Measurements from ENCODE around the gene NFILZ.

NFILZ gene

DNA sequence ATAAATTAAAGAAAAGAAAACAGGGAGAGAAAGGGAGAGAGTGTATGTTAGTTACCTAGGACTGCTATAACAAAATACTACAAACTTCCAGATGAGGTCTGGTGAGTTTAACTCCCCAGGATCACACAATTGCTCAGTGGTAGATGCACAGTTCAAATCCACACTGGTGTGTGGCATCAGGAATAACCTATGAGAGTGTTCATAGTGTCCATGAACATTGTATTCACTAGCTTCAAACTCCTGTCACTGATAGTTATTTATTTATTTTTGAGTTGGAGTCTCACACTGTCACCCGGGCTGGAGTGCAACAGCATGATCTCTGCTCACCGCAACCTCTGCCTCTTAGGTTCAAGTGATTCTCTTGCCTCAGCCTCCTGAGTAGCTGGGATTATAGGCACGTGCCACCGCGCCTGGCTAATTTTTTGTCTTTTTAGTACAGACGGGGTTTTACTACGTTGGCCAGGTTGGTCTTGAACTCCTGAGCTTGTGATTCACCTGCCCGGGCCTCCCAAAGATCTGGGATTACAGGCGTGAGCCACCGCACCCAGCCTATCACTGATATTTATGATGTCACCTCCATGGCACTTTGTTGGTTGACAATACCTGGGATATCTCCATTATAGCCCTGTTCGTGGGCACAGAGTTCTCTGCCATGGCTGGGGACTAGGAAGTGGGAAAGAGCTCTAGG, at the start of gene NFILZ:
Gene NFILZ, plus strand, starts transcription at position 638 of the 688 bp plus-strand sequence. CDS start 46,133 bp downstream, outside the sequence.
- H3K36me3 ChIP-seq (ENCODE audit: insufficient read depth, insufficient read length, low read length) = no peaks in the 10 kb centered on the region
- H3K4me3 ChIP-seq (ENCODE audit: insufficient read length, low read depth) = no peak within 1 kb of the TSS
- peaks cover 6% of the 10 kb centered on the region for H3K4me1 ChIP-seq (ENCODE audit: insufficient read depth, insufficient read length)
- DNase-seq (ENCODE audit: low read depth, low spot score) = no peak
- no peaks in the 10 kb centered on the region for H3K9me3 ChIP-seq (ENCODE audit: insufficient read depth, low read length)
- H3K9ac ChIP-seq (ENCODE audit: insufficient read length, low read depth) = no peak within 1 kb of the TSS
- no peaks in the 10 kb centered on the region for H3K27me3 ChIP-seq (ENCODE audit: insufficient read depth, insufficient read length)
- TF ChIP-seq YY1 (IDR thresholded peaks at IDR 0.05; ENCODE audit: insufficient read depth, insufficient read length) (no peak), SUZ12 (IDR thresholded peaks at IDR 0.05; ENCODE audit: extremely low read depth, insufficient read depth, insufficient read length) (no peak), ZNF274 (IDR thresholded peaks at IDR 0.05; ENCODE audit: low read depth, low read length) (no peak)

DNA sequence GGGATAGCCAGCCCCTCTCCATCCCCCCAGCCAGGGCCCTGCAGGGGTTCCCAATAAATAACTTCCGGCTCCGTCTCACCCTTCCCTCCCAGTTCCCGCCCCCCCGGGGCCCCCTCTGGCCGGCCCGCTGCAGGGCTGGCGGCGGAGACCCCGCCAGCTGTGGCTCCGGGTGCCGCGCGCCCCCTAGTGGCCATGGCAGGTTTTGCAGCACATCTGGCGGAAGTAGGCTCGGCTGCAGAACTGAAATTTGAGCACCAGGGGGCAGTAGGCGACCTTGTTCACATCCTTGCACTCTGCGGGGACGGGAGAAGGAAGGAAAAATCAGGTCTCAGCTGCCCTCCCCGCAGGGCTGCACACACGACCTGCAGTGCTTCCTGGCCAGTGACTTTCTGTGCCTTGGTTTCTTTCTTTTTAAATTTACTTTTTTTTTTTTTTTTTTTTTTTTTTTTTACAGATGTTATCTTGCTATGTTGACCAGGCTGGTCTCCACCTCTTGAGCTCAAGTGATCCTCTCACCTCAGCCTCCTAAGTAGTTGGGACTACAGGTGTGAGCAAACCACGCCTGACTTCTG, 49.6 kb upstream of the NFILZ start:
- Histone ChIP-seq H3K9me3 (ENCODE audit: insufficient read depth, low read length) (no peaks in the 10 kb centered on the region), H3K4me1 (ENCODE audit: insufficient read depth, insufficient read length) (peaks cover 8% of the 10 kb centered on the region), H3K36me3 (ENCODE audit: insufficient read depth, insufficient read length, low read length) (peaks cover 4% of the 10 kb centered on the region), H3K4me3 (ENCODE audit: insufficient read length, low read depth) (no peak overlapping the region), H3K27me3 (ENCODE audit: insufficient read depth, insufficient read length) (peaks cover 13% of the 10 kb centered on the region), H3K9ac (ENCODE audit: insufficient read length, low read depth) (peak overlapping the region; percentile 53)
- DNase-seq (ENCODE audit: low read depth, low spot score) = peak; percentile 68
- TF ChIP-seq SUZ12 (IDR thresholded peaks at IDR 0.05; ENCODE audit: extremely low read depth, insufficient read depth, insufficient read length) = no peak
- no peak for TF ChIP-seq YY1 (IDR thresholded peaks at IDR 0.05; ENCODE audit: insufficient read depth, insufficient read length)
- TF ChIP-seq ZNF274 (IDR thresholded peaks at IDR 0.05; ENCODE audit: low read depth, low read length) = no peak

- peaks cover 3% of the 10 kb centered on the region for H3K4me1 ChIP-seq (ENCODE audit: insufficient read depth, insufficient read length)
- TF ChIP-seq YY1 (IDR thresholded peaks at IDR 0.05; ENCODE audit: insufficient read depth, insufficient read length) (no peak), SUZ12 (IDR thresholded peaks at IDR 0.05; ENCODE audit: extremely low read depth, insufficient read depth, insufficient read length) (no peak), ZNF274 (IDR thresholded peaks at IDR 0.05; ENCODE audit: low read depth, low read length) (no peak)
- peaks cover 10% of the 10 kb centered on the region for H3K36me3 ChIP-seq (ENCODE audit: insufficient read depth, insufficient read length, low read length)
- H3K9me3 ChIP-seq (ENCODE audit: insufficient read depth, low read length) = no peaks in the 10 kb centered on the region
- peaks cover 10% of the 10 kb centered on the region for H3K27me3 ChIP-seq (ENCODE audit: insufficient read depth, insufficient read length)
- H3K4me3 ChIP-seq (ENCODE audit: insufficient read length, low read depth) = no peak overlapping the region
- no peak for DNase-seq (ENCODE audit: low read depth, low spot score)
- no peak overlapping the region for H3K9ac ChIP-seq (ENCODE audit: insufficient read length, low read depth)
Observed at GRCh38 chr19:8584965-8585893, 45.2 kb upstream of the NFILZ start.

DNA sequence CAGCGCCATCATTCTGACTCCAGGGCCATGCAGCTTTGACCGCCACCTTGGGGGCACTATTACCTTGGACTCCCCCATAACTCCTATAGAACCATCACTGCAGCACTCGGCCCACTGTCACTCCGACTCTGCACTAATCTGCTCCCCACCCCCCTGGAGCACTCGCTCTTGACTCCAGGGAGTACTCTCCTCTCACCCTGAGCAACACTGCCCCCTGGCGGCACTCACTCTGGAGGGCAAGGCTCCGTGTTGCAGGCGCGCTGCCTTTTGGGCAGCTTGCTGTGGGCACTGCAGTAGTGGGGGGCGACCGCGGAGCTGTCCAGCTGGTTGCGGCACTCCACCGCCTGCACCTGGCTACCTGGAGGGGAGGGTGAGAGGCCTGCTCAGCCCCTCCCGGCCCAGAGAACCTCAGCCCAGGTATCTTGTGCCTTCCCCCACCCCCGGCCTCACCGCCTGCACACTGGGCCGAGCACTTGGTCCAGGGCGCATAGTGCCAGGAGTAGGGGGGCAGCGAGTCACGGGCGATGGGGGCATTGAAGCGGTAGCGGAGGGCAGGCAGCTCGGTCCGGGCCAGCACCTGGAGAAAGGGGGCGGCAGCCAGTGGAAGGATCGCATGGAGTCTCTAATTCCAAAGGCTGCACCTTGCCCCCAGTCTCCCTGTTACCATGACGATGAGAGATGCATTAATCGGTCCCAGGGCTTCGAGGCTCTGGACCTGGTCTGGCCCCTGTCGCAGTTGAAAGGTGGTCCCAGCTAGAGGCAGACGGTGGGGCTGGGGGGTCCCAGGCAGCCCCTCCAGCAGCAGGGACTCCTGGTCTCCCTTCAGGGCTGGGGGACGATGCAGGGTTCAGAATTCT, 44.3 kb upstream of the NFILZ start:
- Histone ChIP-seq H3K4me3 (ENCODE audit: insufficient read length, low read depth) (no peak overlapping the region), H3K9ac (ENCODE audit: insufficient read length, low read depth) (no peak overlapping the region), H3K9me3 (ENCODE audit: insufficient read depth, low read length) (no peaks in the 10 kb centered on the region), H3K36me3 (ENCODE audit: insufficient read depth, insufficient read length, low read length) (peaks cover 10% of the 10 kb centered on the region), H3K27me3 (ENCODE audit: insufficient read depth, insufficient read length) (peaks cover 15% of the 10 kb centered on the region), H3K4me1 (ENCODE audit: insufficient read depth, insufficient read length) (peaks cover 6% of the 10 kb centered on the region)
- no peak for DNase-seq (ENCODE audit: low read depth, low spot score)
- TF ChIP-seq SUZ12 (IDR thresholded peaks at IDR 0.05; ENCODE audit: extremely low read depth, insufficient read depth, insufficient read length) (no peak), YY1 (IDR thresholded peaks at IDR 0.05; ENCODE audit: insufficient read depth, insufficient read length) (no peak), ZNF274 (IDR thresholded peaks at IDR 0.05; ENCODE audit: low read depth, low read length) (no peak)

DNA sequence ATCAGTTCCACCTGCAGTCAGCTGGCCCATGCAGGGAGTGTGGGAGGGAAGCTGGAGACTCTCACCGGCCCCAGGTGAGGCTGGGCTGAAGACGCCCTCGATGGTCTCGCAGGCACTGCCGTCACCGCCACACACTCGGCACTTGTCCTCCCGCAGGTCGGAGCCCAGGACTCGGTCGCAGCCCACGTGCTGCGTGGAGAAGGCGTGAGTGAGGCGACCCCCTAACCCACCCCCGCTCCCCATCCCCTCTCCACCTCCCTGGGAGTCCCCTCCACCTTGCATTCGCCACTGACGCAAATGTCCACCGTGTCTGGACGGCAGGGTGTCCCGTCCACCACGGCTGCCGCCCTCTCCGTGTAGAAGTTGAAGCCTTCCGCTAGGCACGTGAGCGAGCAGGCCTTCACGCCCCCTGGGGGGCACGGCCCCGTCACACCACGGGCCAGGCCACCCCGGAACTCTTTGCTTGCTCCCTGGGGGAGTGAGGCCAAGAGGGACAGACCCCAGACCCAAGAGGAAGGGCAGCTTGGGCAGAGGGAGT, 41.2 kb upstream of the NFILZ start:
- H3K27me3 ChIP-seq (ENCODE audit: insufficient read depth, insufficient read length) = peaks cover 28% of the 10 kb centered on the region
- no peak for DNase-seq (ENCODE audit: low read depth, low spot score)
- no peak overlapping the region for H3K4me3 ChIP-seq (ENCODE audit: insufficient read length, low read depth)
- H3K36me3 ChIP-seq (ENCODE audit: insufficient read depth, insufficient read length, low read length) = peaks cover 10% of the 10 kb centered on the region
- H3K9ac ChIP-seq (ENCODE audit: insufficient read length, low read depth) = no peak overlapping the region
- H3K9me3 ChIP-seq (ENCODE audit: insufficient read depth, low read length) = peaks cover 5% of the 10 kb centered on the region; the same call in 1 of the 2 replicates
- TF ChIP-seq SUZ12 (IDR thresholded peaks at IDR 0.05; ENCODE audit: extremely low read depth, insufficient read depth, insufficient read length) (no peak), YY1 (IDR thresholded peaks at IDR 0.05; ENCODE audit: insufficient read depth, insufficient read length) (no peak), ZNF274 (IDR thresholded peaks at IDR 0.05; ENCODE audit: low read depth, low read length) (no peak)
- H3K4me1 ChIP-seq (ENCODE audit: insufficient read depth, insufficient read length) = peaks cover 9% of the 10 kb centered on the region

DNA sequence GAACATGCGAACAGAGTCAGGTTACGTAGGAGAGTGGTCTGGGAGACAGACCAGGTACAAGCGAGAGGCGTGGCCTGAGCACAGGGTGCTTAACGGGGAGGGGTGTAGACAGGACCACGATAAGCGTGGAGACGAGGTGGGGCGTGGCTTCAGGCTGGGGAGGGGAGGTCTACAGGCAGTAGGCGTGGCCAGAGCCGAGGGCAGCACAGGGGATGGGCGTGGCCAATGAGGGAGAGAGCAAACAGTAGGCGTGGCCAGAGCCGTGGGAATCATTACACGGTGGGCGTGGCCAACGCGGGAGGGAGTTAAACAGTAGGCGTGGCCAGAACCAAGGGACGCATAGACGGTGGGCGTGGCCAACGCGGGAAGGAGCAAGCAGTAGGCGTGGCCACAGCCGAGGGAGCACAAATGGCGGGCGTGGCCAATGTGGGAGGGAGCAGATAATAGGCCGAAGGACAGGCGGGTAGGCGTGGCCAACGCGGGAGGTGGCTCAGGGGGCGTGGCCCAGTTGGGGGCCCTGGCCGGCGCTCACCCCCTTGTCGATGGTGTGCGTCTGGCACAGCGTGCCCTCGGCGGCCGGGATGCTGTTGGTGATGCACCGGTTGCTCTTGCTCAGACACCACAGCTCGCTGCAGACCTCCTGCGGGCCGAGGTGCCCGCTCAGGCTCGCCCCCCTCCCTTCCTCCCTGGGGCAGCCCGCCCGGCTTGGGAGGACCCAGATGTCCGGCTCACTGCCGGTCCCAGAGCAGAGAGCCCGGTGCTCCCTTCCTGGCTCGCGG, 38.0 kb upstream of the NFILZ start:
- Histone ChIP-seq H3K9me3 (ENCODE audit: insufficient read depth, low read length) (peaks cover 6% of the 10 kb centered on the region; the same call in 1 of the 2 replicates), H3K4me3 (ENCODE audit: insufficient read length, low read depth) (peak overlapping the region; percentile 53)
- peak; percentile 98 for DNase-seq (ENCODE audit: low read depth, low spot score)

More for the DNA sequence above, 38.0 kb upstream of the NFILZ start:
- TF ChIP-seq SUZ12 (IDR thresholded peaks at IDR 0.05; ENCODE audit: extremely low read depth, insufficient read depth, insufficient read length) = no peak
- no peak for TF ChIP-seq ZNF274 (IDR thresholded peaks at IDR 0.05; ENCODE audit: low read depth, low read length)
- no peak for TF ChIP-seq YY1 (IDR thresholded peaks at IDR 0.05; ENCODE audit: insufficient read depth, insufficient read length)
- peaks cover 32% of the 10 kb centered on the region for H3K36me3 ChIP-seq (ENCODE audit: insufficient read depth, insufficient read length, low read length)
- peaks cover 28% of the 10 kb centered on the region for H3K27me3 ChIP-seq (ENCODE audit: insufficient read depth, insufficient read length)
- peak overlapping the region; percentile 77 for H3K9ac ChIP-seq (ENCODE audit: insufficient read length, low read depth)
- peaks cover 9% of the 10 kb centered on the region for H3K4me1 ChIP-seq (ENCODE audit: insufficient read depth, insufficient read length)

All from NT2/D1 (cell line).